ENCODE results near the gene DCAF10.

DNA sequence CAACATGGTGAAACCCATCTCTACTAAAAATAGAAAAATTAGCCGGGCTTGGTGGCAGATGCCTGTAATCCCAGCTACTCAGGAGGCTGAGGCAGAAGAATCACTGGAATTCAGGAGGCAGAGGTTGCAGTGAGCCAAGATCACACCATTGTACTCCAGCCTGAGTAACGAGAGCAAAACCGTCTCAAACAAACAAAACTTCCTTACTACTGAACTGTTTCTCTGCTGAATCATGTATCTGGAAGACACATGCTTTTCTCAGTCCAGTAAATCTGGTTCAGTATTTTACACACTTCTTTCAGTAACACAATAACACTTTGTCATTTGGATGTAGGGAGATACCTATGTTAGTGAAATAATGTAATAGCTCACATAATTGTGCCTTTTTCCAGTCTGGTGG is 39.1 kb upstream of the DCAF10 start:
- TF ChIP-seq, protein P1, sequence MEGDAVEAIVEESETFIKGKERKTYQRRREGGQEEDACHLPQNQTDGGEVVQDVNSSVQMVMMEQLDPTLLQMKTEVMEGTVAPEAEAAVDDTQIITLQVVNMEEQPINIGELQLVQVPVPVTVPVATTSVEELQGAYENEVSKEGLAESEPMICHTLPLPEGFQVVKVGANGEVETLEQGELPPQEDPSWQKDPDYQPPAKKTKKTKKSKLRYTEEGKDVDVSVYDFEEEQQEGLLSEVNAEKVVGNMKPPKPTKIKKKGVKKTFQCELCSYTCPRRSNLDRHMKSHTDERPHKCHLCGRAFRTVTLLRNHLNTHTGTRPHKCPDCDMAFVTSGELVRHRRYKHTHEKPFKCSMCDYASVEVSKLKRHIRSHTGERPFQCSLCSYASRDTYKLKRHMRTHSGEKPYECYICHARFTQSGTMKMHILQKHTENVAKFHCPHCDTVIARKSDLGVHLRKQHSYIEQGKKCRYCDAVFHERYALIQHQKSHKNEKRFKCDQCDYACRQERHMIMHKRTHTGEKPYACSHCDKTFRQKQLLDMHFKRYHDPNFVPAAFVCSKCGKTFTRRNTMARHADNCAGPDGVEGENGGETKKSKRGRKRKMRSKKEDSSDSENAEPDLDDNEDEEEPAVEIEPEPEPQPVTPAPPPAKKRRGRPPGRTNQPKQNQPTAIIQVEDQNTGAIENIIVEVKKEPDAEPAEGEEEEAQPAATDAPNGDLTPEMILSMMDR (IDR thresholded peaks at IDR 0.05; ENCODE audit: low read depth, low read length), result no peak
- TF ChIP-seq, protein P2, sequence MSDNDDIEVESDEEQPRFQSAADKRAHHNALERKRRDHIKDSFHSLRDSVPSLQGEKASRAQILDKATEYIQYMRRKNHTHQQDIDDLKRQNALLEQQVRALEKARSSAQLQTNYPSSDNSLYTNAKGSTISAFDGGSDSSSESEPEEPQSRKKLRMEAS (IDR thresholded peaks at IDR 0.05; ENCODE audit: low read depth, low read length), result no peak
